IMR-90 (cell line): Measurements from ENCODE around the gene PKD1. TPM values are rescaled to one million over a fixed set of nuclear protein-coding genes. Genes with fewer than 3 reads are reported as not detected.
"Not testable (repeated sequence)": the region's sequence is repeated elsewhere in the genome, so short reads cannot be mapped to it uniquely, and the experiment has no call there.

Experiments used
- ATAC-seq: fragments of 200-7000 bp; cut with Tn5 transposase; 2 replicates; pipeline ENCODE4 v1.9.1; 2020; ENCODE audit warnings: low read depth, mild to moderate bottlenecking, moderate library complexity
- BruUV-seq: library from RNA; stranded (reverse); fragments of 400-500 nt; replicated peaks from 2 replicates; lab custom pipeline; 2021; lab: Mats Ljungman, UMichigan
- CTCF ChIA-PET: fragments of 300-600 bp; formaldehyde crosslinking; extraction: SDS; loops from one replicate; lab custom pipeline; 2021; ENCODE audit warnings: antibody characterized with exemption; lab: Yijun Ruan, JAX
- POLR2A ChIA-PET: fragments of 300-600 bp; sonication (Branson Sonifier 250); formaldehyde crosslinking; loops from one replicate; lab custom pipeline; 2022; ENCODE audit warnings: antibody characterized with exemption; ENCODE audit not compliant: unreplicated experiment; lab: Charles Lee
- DNase-seq: peaks from one replicate; pipeline ENCODE4 v3.0.0; 2013
- H2AFZ ChIP-seq: replicated peaks from 2 replicates; pipeline ENCODE3; 2013; ENCODE audit warnings: low read length, mild to moderate bottlenecking; ENCODE audit not compliant: poor library complexity
- H2AK5ac ChIP-seq: 2 replicates; pipeline ENCODE4 v1.6.1; 2013; ENCODE audit warnings: low read depth, low read length, inconsistent platforms
- H2AK9ac ChIP-seq: replicated peaks from 2 replicates; pipeline ENCODE3; 2013; ENCODE audit warnings: mild to moderate bottlenecking, low read depth, low read length, moderate library complexity; ENCODE audit not compliant: poor library complexity
- H2BK120ac ChIP-seq: 2 replicates; pipeline ENCODE4 v1.6.1; 2013; ENCODE audit warnings: low read depth, low read length, inconsistent platforms
- H2BK15ac ChIP-seq: 3 replicates; pipeline ENCODE4 v1.6.1; 2013; ENCODE audit warnings: low read depth, low read length, inconsistent platforms
- H2BK20ac ChIP-seq: 2 replicates; pipeline ENCODE4 v1.6.1; 2013; ENCODE audit warnings: low read depth, mild to moderate bottlenecking, inconsistent platforms, low read length, moderate library complexity
- H2BK5ac ChIP-seq: 2 replicates; pipeline ENCODE4 v1.6.1; 2013; ENCODE audit warnings: mild to moderate bottlenecking, low read depth, low read length, inconsistent platforms; ENCODE audit not compliant: poor library complexity, severe bottlenecking
- H3K14ac ChIP-seq: replicated peaks from 2 replicates; pipeline ENCODE4 v1.6.1; 2013; ENCODE audit warnings: low read depth, low read length, inconsistent platforms
- H3K18ac ChIP-seq: 2 replicates; pipeline ENCODE4 v1.6.1; 2013; ENCODE audit warnings: low read depth, low read length, control low read depth
- H3K23ac ChIP-seq: 2 replicates; pipeline ENCODE4 v1.6.1; 2013; ENCODE audit warnings: low read depth, low read length, inconsistent platforms
- H3K27ac ChIP-seq: 2 replicates; pipeline ENCODE4 v1.5.1; 2013; ENCODE audit warnings: mild to moderate bottlenecking, control low read depth, low read length; ENCODE audit not compliant: insufficient read depth
- H3K27me3 ChIP-seq: 2 replicates; pipeline ENCODE4 v1.6.1; 2013; ENCODE audit warnings: low read length; ENCODE audit not compliant: control insufficient read depth, insufficient read depth
- H3K36me3 ChIP-seq: 2 replicates; pipeline ENCODE4 v1.6.1; 2013; ENCODE audit warnings: low read length, mixed read lengths; ENCODE audit not compliant: control insufficient read depth, insufficient read depth
- H3K4ac ChIP-seq: 2 replicates; pipeline ENCODE4 v1.6.1; 2013; ENCODE audit warnings: low read depth, low read length, inconsistent platforms
- H3K4me1 ChIP-seq: 2 replicates; pipeline ENCODE4 v1.6.1; 2013; ENCODE audit warnings: low read length, mixed read lengths; ENCODE audit not compliant: control insufficient read depth, insufficient read depth
- H3K4me2 ChIP-seq: 2 replicates; pipeline ENCODE4 v1.6.1; 2013; ENCODE audit warnings: low read depth, mild to moderate bottlenecking, control low read depth, low read length, moderate library complexity
- H3K4me3 ChIP-seq: 2 replicates; pipeline ENCODE4 v1.5.1; 2013; ENCODE audit warnings: low read depth, mild to moderate bottlenecking, control low read depth, low read length, moderate library complexity; ENCODE audit not compliant: insufficient read depth
- H3K56ac ChIP-seq: 2 replicates; pipeline ENCODE4 v1.6.1; 2013; ENCODE audit warnings: low read length, inconsistent platforms; ENCODE audit not compliant: insufficient read depth; ENCODE audit errors: extremely low read depth
- H3K79me1 ChIP-seq, 2 experiments: 2 replicates each; pipeline ENCODE4 v1.6.1; 2013; ENCODE audit warnings: low read length in 2 of 2, inconsistent platforms in 1 of 2, low read depth in 1 of 2
- H3K9ac ChIP-seq: 2 replicates; pipeline ENCODE4 v1.6.1; 2013; ENCODE audit warnings: low read depth, low read length, control low read depth
- H3K9me1 ChIP-seq: 2 replicates; pipeline ENCODE4 v1.6.1; 2013; ENCODE audit warnings: low read length, inconsistent platforms; ENCODE audit not compliant: insufficient read depth
- H3K9me3 ChIP-seq: 2 replicates; pipeline ENCODE4 v1.6.1; 2013; ENCODE audit warnings: low read length; ENCODE audit not compliant: control insufficient read depth, insufficient read depth
- H4K20me1 ChIP-seq: 2 replicates; pipeline ENCODE4 v1.6.1; 2013; ENCODE audit warnings: low read length, inconsistent platforms; ENCODE audit not compliant: insufficient read depth
- H4K5ac ChIP-seq: 2 replicates; pipeline ENCODE4 v1.6.1; 2013; ENCODE audit warnings: mild to moderate bottlenecking, low read depth, low read length, control low read depth
- H4K8ac ChIP-seq, 2 experiments: 2 replicates each; pipeline ENCODE4 v1.6.1; 2013; ENCODE audit warnings: low read depth in 2 of 2, low read length in 2 of 2, control low read depth in 1 of 2, inconsistent platforms in 1 of 2
- H4K91ac ChIP-seq: 2 replicates; pipeline ENCODE4 v1.6.1; 2013; ENCODE audit warnings: low read depth, low read length, inconsistent platforms; ENCODE audit not compliant: insufficient read depth
- WGBS, 2 experiments: methylation state at CpG; one replicate each; pipeline versions ENCODE4 v1.1.5 to v1.1.7; 2013; ENCODE audit warnings: missing lambda C conversion rate in 2 of 2; ENCODE audit not compliant: insufficient read length in 1 of 2; ENCODE audit errors: extremely low coverage in 2 of 2; 5-methylcytosine and 5-hydroxymethylcytosine counted together
- dilution Hi-C: fragments of 300-500 bp; cut with HindIII; formaldehyde crosslinking; loops from one replicate; pipeline ENCODE4 v1.14.3; 2018; ENCODE audit warnings: low sequenced_read_pairs; ENCODE audit not compliant: unreplicated experiment
- in situ Hi-C: fragments of 300-500 bp; cut with MboI; formaldehyde crosslinking; loops from 3 replicates; pipeline ENCODE4 v1.14.3; 2019; ENCODE audit warnings: low sequenced_read_pairs, inconsistent platforms, mixed read lengths
- intact Hi-C: fragments of 100-400 bp; cut with micrococcal nuclease; formaldehyde crosslinking; loops from 2 replicates; pipeline ENCODE4 v1.10.0; 2022
- polyA plus RNA-seq, 3 experiments: library from polyadenylated mRNA; depleted of rRNA; stranded (reverse); fragments of >200 nt; gene quantifications; 2 replicates each; pipeline ENCODE4 v1.2.3, GENCODE V29; 2012; ENCODE audit warnings: low replicate concordance in 1 of 3
- total RNA-seq: library from RNA; depleted of rRNA; stranded (reverse); fragments of >200 nt; gene quantifications from 2 replicates; pipeline ENCODE4 v1.2.3, GENCODE V29; 2012

PKD1 gene
- total and polyA plus RNA-seq, 2 of the 4 experiments (the other 2 are of a cell fraction), result 7.9 to 97.3 TPM

DNA sequence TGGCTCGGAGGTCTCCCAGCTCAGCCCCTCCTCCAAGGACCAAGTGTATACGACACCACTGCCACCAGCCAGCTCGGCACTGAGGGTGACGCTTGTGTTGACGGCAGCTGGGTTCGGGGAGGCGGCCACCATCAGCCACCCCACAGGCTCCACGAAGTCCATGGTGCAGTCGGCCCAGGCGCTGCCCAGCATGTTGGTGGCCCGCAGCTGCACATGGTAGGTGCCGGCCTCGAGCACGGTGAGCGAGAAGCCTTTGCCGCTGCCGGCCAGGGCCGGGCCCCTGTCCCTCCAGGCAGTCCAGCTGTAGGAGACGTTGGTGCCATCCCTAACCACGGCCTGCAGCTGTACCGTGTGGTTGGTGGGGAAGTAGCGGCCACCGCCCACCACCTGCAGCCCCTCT lies 25.8 kb downstream of the PKD1 start:
- H3K4ac ChIP-seq, H2BK20ac ChIP-seq, H2AK9ac ChIP-seq, in situ Hi-C loops, H4K20me1 ChIP-seq, H4K5ac ChIP-seq, CTCF ChIA-PET, H3K4me3 ChIP-seq, H2BK15ac ChIP-seq, H3K9me1 ChIP-seq, H3K79me1 ChIP-seq, H4K8ac ChIP-seq, H3K14ac ChIP-seq, BruUV-seq, H3K56ac ChIP-seq, H3K4me1 ChIP-seq, H2BK120ac ChIP-seq, H2AFZ ChIP-seq, POLR2A ChIA-PET, H3K27ac ChIP-seq, H2AK5ac ChIP-seq, H3K18ac ChIP-seq, H3K23ac ChIP-seq, H3K4me2 ChIP-seq, H4K91ac ChIP-seq, H2BK5ac ChIP-seq, intact Hi-C loops, H3K27me3 ChIP-seq, H3K9ac ChIP-seq, dilution Hi-C loops, ATAC-seq, DNase-seq, H3K9me3 ChIP-seq: not testable (repeated sequence)
- peaks cover 54% of the 10 kb centered on the region for H3K36me3 ChIP-seq
- 93% methylated on average over 3 of the region's 23 CpGs; no CpG with 5 or more reads in 1 of the 2 experiments for WGBS, 2 experiments

DNA sequence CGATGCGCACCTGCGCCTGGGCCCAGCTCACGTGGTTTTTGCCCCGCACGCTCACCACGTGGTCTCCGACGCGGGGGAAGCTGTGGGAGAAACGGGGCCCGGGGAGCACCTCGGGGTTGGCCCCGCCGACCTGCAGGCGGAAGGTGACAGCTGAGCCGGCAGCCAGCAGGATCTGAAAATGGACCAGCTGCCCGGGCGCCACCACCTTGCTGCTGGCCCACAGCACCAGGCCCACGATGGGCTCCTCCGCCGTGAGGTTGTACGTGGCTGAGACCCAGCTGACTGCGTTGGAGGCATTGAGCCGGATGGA lies 26.5 kb downstream of the PKD1 start:
- H4K5ac ChIP-seq, result not testable (repeated sequence)

More for the DNA sequence above, 26.5 kb downstream of the PKD1 start:
- H3K79me1 ChIP-seq, ATAC-seq, H3K4ac ChIP-seq, BruUV-seq, H3K14ac ChIP-seq, in situ Hi-C loops, H3K9ac ChIP-seq, H2AK5ac ChIP-seq, H4K91ac ChIP-seq, H2AK9ac ChIP-seq, H2BK5ac ChIP-seq, H4K20me1 ChIP-seq, H2BK120ac ChIP-seq, DNase-seq, H3K4me3 ChIP-seq, H3K9me3 ChIP-seq, POLR2A ChIA-PET, H4K8ac ChIP-seq, H3K9me1 ChIP-seq, H3K27ac ChIP-seq, H3K4me2 ChIP-seq, H2BK20ac ChIP-seq, H3K18ac ChIP-seq, intact Hi-C loops, H3K4me1 ChIP-seq, H3K27me3 ChIP-seq, H3K56ac ChIP-seq, H2AFZ ChIP-seq, H2BK15ac ChIP-seq, H3K23ac ChIP-seq, CTCF ChIA-PET, dilution Hi-C loops: not testable (repeated sequence)
- WGBS, 2 experiments, result 98% methylated on average over 14 of the region's 25 CpGs; no CpG with 5 or more reads in 1 of the 2 experiments
- H3K36me3 ChIP-seq, result peaks cover 51% of the 10 kb centered on the region
